GM06990 (cell line): ENCODE data around the gene GRAMD2B.
"Not testable (repeated sequence)": the region's sequence is repeated elsewhere in the genome, so short reads cannot be mapped to it uniquely, and the experiment has no call there.

ENCODE experiments used
- DNase-seq: peaks from one replicate; pipeline ENCODE4 v3.0.0-alpha.2; 2011; ENCODE audit not compliant: insufficient read length; ENCODE audit errors: extremely low read depth
- H3K27me3 ChIP-seq: replicated peaks from 2 replicates; pipeline ENCODE4 v1.6.0; 2011; ENCODE audit warnings: low read length; ENCODE audit not compliant: control insufficient read depth, insufficient read depth
- H3K36me3 ChIP-seq: 2 replicates; pipeline ENCODE4 v1.5.1; 2011; ENCODE audit warnings: low read length; ENCODE audit not compliant: control insufficient read depth, insufficient read depth
- H3K4me3 ChIP-seq: replicated peaks from 2 replicates; pipeline ENCODE4 v1.5.1; 2011; ENCODE audit warnings: low read depth, mild to moderate bottlenecking, control low read depth, low read length
- TF ChIP-seq, protein P1 (sequence below): IDR thresholded peaks from 2 replicates; pipeline ENCODE4 v1.5.1; 2011; ENCODE audit warnings: low read length, control low read depth, mild to moderate bottlenecking, inconsistent platforms; ENCODE audit not compliant: insufficient read depth, poor library complexity, severe bottlenecking

The GRAMD2B gene

DNA sequence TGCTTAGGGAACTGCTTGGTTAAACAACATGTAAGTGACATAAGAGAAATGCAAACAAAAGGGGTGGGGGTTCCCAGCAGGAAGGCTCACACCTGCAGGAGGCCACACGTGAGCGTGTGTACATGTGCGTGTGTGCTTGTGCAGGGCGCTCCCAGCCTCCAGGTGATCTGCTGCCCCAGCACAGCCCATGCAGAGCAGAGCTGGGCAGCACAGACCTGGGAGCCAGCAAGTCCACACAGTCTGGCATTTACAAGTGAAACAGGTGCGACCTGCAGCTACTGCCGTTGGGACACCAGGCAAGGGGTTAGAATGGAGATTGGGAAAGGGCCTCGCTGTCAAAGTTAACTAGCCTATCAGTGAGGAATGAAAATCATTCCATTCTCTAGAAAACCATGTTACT lies 41.8 kb downstream of the GRAMD2B start:
- DNase-seq = no peak
- peaks cover 2% of the 10 kb centered on the region for H3K36me3 ChIP-seq
- TF ChIP-seq, protein P1, sequence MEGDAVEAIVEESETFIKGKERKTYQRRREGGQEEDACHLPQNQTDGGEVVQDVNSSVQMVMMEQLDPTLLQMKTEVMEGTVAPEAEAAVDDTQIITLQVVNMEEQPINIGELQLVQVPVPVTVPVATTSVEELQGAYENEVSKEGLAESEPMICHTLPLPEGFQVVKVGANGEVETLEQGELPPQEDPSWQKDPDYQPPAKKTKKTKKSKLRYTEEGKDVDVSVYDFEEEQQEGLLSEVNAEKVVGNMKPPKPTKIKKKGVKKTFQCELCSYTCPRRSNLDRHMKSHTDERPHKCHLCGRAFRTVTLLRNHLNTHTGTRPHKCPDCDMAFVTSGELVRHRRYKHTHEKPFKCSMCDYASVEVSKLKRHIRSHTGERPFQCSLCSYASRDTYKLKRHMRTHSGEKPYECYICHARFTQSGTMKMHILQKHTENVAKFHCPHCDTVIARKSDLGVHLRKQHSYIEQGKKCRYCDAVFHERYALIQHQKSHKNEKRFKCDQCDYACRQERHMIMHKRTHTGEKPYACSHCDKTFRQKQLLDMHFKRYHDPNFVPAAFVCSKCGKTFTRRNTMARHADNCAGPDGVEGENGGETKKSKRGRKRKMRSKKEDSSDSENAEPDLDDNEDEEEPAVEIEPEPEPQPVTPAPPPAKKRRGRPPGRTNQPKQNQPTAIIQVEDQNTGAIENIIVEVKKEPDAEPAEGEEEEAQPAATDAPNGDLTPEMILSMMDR = no peak
- no peaks in the 10 kb centered on the region for H3K27me3 ChIP-seq
- H3K4me3 ChIP-seq = no peak overlapping the region

DNA sequence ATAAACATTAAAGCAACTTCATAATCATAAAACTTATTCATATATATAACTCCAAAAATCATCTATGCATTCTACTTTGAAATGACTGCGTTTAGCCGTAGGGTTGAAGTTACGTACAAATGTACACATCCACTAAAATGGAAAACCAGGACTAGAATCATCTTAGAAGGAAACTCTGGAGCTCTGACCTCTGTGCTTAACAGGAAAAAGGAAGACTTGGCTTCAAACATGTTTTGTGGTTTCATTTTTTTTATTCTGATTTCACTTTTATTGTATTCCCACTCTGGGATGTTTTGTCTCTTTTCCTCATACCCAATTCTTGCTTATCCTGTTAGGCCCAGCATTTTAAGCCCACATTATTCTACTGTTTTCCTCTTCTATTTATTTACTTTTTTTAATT lies 44.9 kb downstream of the GRAMD2B start:
- H3K27me3 ChIP-seq = no peaks in the 10 kb centered on the region
- TF ChIP-seq, protein P1 = no peak
- peaks cover 3% of the 10 kb centered on the region for H3K36me3 ChIP-seq
- DNase-seq = no peak
- H3K4me3 ChIP-seq = no peak overlapping the region

DNA sequence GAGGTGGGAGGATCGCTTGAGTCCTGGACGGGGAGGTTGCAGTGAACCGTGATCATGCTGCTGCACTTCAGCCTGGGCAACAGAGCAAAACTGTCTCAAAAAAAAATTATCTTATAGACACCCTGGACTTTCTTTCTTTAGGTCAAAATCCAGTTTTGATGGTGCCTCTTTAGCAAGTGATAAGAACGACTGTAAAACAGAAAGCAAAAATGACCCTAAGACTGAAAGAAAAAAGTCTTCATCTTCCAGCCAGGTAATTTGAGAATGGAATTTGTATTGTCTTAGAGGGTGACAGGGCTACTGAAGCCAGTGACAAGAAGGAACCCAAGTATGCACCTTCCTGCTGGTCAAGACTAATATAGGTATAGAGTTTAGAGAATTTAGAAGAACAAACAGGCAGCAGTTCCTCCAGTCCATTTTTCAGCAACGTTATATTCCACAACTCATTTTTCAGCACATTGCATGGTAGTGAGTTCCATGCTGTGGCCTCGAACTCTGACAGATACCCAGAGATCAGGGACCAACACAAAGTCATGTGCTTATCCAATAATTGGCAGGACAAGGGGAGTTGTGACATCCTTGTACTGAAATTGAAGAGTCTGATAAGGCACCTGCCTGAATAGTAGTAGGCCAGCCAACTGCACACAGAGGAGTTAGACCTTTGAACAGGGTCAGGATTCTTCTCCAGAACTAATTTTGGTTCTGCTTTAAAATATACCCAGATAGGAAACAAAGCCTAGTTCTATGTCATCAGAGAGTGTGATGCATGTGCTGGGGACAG lies 46.5 kb downstream of the GRAMD2B start:
- TF ChIP-seq, protein P1 = no peak
- DNase-seq = no peak
- H3K27me3 ChIP-seq = no peaks in the 10 kb centered on the region
- no peak overlapping the region for H3K4me3 ChIP-seq
- peaks cover 3% of the 10 kb centered on the region for H3K36me3 ChIP-seq

- H3K4me3 ChIP-seq, H3K36me3 ChIP-seq, H3K27me3 ChIP-seq, DNase-seq: not testable (repeated sequence)
Observed at GRCh38 chr5:126470529-126470928, 47.3 kb downstream of the GRAMD2B start.

DNA sequence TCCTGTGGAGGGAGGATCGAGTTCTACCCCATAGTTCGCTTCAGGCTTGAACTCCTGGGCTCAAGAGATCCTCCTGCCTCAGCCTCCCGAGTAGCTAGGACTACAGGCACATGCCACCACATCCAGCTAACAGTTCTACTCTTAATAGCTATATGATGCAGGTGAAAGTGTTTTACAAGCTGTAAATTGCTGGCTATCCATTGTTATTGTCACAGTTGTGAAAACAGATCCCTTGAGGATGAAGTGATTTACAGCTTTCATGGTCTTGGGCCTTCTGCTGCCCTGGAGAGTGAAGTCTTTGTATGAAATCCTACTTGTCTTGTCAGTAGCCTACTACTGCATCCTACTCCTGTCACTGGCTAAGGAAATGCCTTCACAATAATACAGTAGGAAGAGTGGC lies 48.0 kb downstream of the GRAMD2B start:
- Histone ChIP-seq H3K27me3 (no peaks in the 10 kb centered on the region), H3K4me3 (no peak overlapping the region), H3K36me3 (peaks cover 3% of the 10 kb centered on the region)
- TF ChIP-seq, protein P1 = no peak
- DNase-seq = no peak

GRCh38 chr5:126471875-126472537 lies 48.8 kb downstream of the GRAMD2B start:
- no peaks in the 10 kb centered on the region for H3K27me3 ChIP-seq
- DNase-seq = no peak
- TF ChIP-seq, protein P1 = no peak
- no peak overlapping the region for H3K4me3 ChIP-seq
- H3K36me3 ChIP-seq = peaks cover 3% of the 10 kb centered on the region
